HepG2 (cell line): ENCODE data around the gene IGF2BP3. TPM values are rescaled to one million over a fixed set of nuclear protein-coding genes. Genes with fewer than 3 reads are reported as not detected.

Source experiments
- ATAC-seq: fragments of 200-7000 bp; cut with Tn5 transposase; 3 replicates; pipeline ENCODE4 v1.9.1; 2020; ENCODE audit warnings: mild to moderate bottlenecking, moderate library complexity
- BruUV-seq: library from RNA; stranded (reverse); fragments of 400-500 nt; replicated peaks from 2 replicates; lab custom pipeline; 2021; lab: Mats Ljungman, UMichigan
- CTCF ChIA-PET: fragments of 300-600 bp; formaldehyde crosslinking; extraction: SDS; loops from one replicate; lab custom pipeline; 2021; ENCODE audit warnings: low total read pairs, inconsistent platforms, low intra/inter-chr PET ratio; lab: Yijun Ruan, JAX
- POLR2A ChIA-PET: fragments of 350-600 bp; sonication (Branson Sonifier 250); formaldehyde crosslinking; loops from one replicate; lab custom pipeline; 2020; ENCODE audit warnings: antibody characterized with exemption, inconsistent platforms; lab: Yijun Ruan, JAX
- DNase-seq: peaks from one replicate; pipeline ENCODE4 v3.0.0-alpha.2; 2015; ENCODE audit warnings: low spot score
- FAIRE-seq: peaks from 3 replicates; lab custom pipeline; 2011; peaks lifted over from hg19 to GRCh38; lab: Jason Lieb, UNC
- H2AFZ ChIP-seq: one replicate; pipeline ENCODE4 v1.6.1; 2011; ENCODE audit warnings: low read length, inconsistent platforms
- H3K27ac ChIP-seq: fragments of 300-600 bp; 3 replicates; pipeline ENCODE4 v1.8.0; 2011; ENCODE audit warnings: mixed run types, mild to moderate bottlenecking, mixed read lengths, low read length, inconsistent platforms; ENCODE audit not compliant: insufficient read depth; ENCODE audit errors: extremely low read length
- H3K27me3 ChIP-seq, 2 experiments: fragments of 200-600 bp in 1 of 2; 2 replicates in 1 of 2; 3 replicates in 1 of 2; pipeline versions ENCODE4 v1.6.0 to v1.8.0; 2011; ENCODE audit warnings: low read length in 2 of 2, mild to moderate bottlenecking in 2 of 2, moderate library complexity in 2 of 2, inconsistent platforms in 1 of 2; ENCODE audit not compliant: insufficient read depth in 2 of 2, control insufficient read depth in 1 of 2
- H3K36me3 ChIP-seq, 2 experiments: fragments of 200-600 bp in 1 of 2; replicated peaks in 1 of 2; 2 replicates in 1 of 2; 3 replicates in 1 of 2; pipeline versions ENCODE4 v1.5.1 to v1.8.0; 2011; ENCODE audit warnings: low read length in 2 of 2, inconsistent platforms in 1 of 2; ENCODE audit not compliant: insufficient read depth in 2 of 2, control insufficient read depth in 1 of 2
- H3K4me1 ChIP-seq: 2 replicates; pipeline ENCODE4 v1.5.1; 2012; ENCODE audit warnings: low read length, inconsistent platforms; ENCODE audit not compliant: insufficient read depth
- H3K4me2 ChIP-seq: 2 replicates; pipeline ENCODE4 v1.6.0; 2011; ENCODE audit warnings: low read depth, low read length, inconsistent platforms
- H3K4me3 ChIP-seq, 3 experiments: fragments of 200-600 bp in 1 of 3; sonication (generic), shearing (Covaris generic) in 1 of 3; replicated peaks in 1 of 3; 2 replicates each; pipeline ENCODE4 v1.5.1; 2011 to 2016; ENCODE audit warnings: low read length in 3 of 3, inconsistent platforms in 2 of 3, low read depth in 2 of 3, mild to moderate bottlenecking in 2 of 3, control low read depth in 1 of 3, mixed read lengths in 1 of 3; ENCODE audit not compliant: insufficient read depth in 1 of 3
- H3K79me2 ChIP-seq: one replicate; pipeline ENCODE4 v1.6.1; 2011; ENCODE audit warnings: low read length, inconsistent platforms; ENCODE audit not compliant: insufficient read depth
- H3K9ac ChIP-seq: 2 replicates; pipeline ENCODE4 v1.6.0; 2011; ENCODE audit warnings: mild to moderate bottlenecking, low read depth, low read length, inconsistent platforms; ENCODE audit not compliant: insufficient read depth
- H3K9me3 ChIP-seq: 2 replicates; pipeline ENCODE4 v1.5.1; 2012; ENCODE audit warnings: mild to moderate bottlenecking, low read length
- H4K20me1 ChIP-seq: 2 replicates; pipeline ENCODE4 v1.6.0; 2011; ENCODE audit warnings: inconsistent platforms, mild to moderate bottlenecking, low read length, moderate library complexity; ENCODE audit not compliant: insufficient read depth
- CHCHD3 ChIP-seq: sonication (generic); formaldehyde crosslinking; IDR thresholded peaks from 2 replicates; pipeline ENCODE4 v1.8.0; 2022; ENCODE audit warnings: mild to moderate bottlenecking, missing genetic modification reagents, moderate library complexity
- ELF1 ChIP-seq: sonication (generic); formaldehyde crosslinking; IDR thresholded peaks from 2 replicates; pipeline ENCODE4 v1.4.0; 2020; ENCODE audit warnings: missing genetic modification reagents
- HOXA9 ChIP-seq: sonication (generic); formaldehyde crosslinking; IDR thresholded peaks from 2 replicates; pipeline ENCODE4 v1.8.1; 2022; ENCODE audit warnings: missing genetic modification reagents, mild to moderate bottlenecking, moderate library complexity, borderline replicate concordance
- PHF21A ChIP-seq: sonication (generic); formaldehyde crosslinking; IDR thresholded peaks from 2 replicates; pipeline ENCODE4 v1.5.0; 2020; ENCODE audit warnings: mild to moderate bottlenecking, missing genetic modification reagents
- POLR2AphosphoS5 ChIP-seq: IDR thresholded peaks from 2 replicates; pipeline ENCODE4 v1.6.1; 2012; ENCODE audit warnings: low read depth, low read length
- RAD21 ChIP-seq: fragments of 450-650 bp; formaldehyde crosslinking; IDR thresholded peaks from 2 replicates; pipeline ENCODE4 v1.5.0; 2020; ENCODE audit warnings: mild to moderate bottlenecking
- RFXANK ChIP-seq: IDR thresholded peaks from 2 replicates; pipeline ENCODE4 v1.6.1; 2016
- THAP11 ChIP-seq: IDR thresholded peaks from 2 replicates; pipeline ENCODE4 v1.6.1; 2016; ENCODE audit warnings: missing biosample characterization, missing genetic modification reagents
- ZIK1 ChIP-seq: sonication (generic); formaldehyde crosslinking; IDR thresholded peaks from 2 replicates; pipeline ENCODE4 v1.5.0; 2020; ENCODE audit warnings: mild to moderate bottlenecking, low read depth, missing genetic modification reagents, borderline replicate concordance
- ZNF549 ChIP-seq: sonication (generic); formaldehyde crosslinking; IDR thresholded peaks from 2 replicates; pipeline ENCODE4 v1.5.0; 2020; ENCODE audit warnings: missing genetic modification reagents
- ZNF577 ChIP-seq: sonication (generic); formaldehyde crosslinking; IDR thresholded peaks from 2 replicates; pipeline ENCODE4 v1.4.0; 2020; ENCODE audit warnings: mild to moderate bottlenecking, low read depth, missing genetic modification reagents, borderline replicate concordance
- ZNF75D ChIP-seq: sonication (generic); formaldehyde crosslinking; IDR thresholded peaks from 2 replicates; pipeline ENCODE4 v1.8.1; 2023; ENCODE audit warnings: missing genetic modification reagents, mild to moderate bottlenecking, borderline replicate concordance
- WGBS: methylation state at CpG from one replicate; pipeline ENCODE4 v1.1.6; 2017; ENCODE audit warnings: low lambda C conversion rate; 5-methylcytosine and 5-hydroxymethylcytosine counted together
- in situ Hi-C: cut with HindIII; loops from 2 replicates; pipeline ENCODE4 v1.10.0; 2017; ENCODE audit warnings: low pct_unique_long_range_greater_than_20kb; ENCODE audit not compliant: extremely low pct_ligation_motif_present
- intact Hi-C: fragments of 100-400 bp; cut with micrococcal nuclease; formaldehyde crosslinking; loops from one replicate; pipeline ENCODE4 v1.10.0; 2022; ENCODE audit not compliant: unreplicated experiment
- polyA plus RNA-seq, 8 experiments: library from polyadenylated mRNA; depleted of rRNA in 3 of 8; stranded (reverse) in 7 of 8; unstranded in 1 of 8; fragments of >200 nt; fragmentation: Illumina TruSeq in 4 of 8; extraction: Trizol in 4 of 8; gene quantifications; 2 replicates each; pipeline versions ENCODE4 v1.2.1 to v1.2.3, GENCODE V29; 2011 to 2016; ENCODE audit warnings: low read depth in 4 of 8, missing spikeins in 1 of 8, mixed read lengths in 1 of 8; ENCODE audit not compliant: insufficient read depth in 1 of 8
- total RNA-seq, 5 experiments: library from RNA; depleted of rRNA; stranded (reverse); fragments of >200 nt; fragmentation: Illumina TruSeq; extraction: Trizol; gene quantifications; 2 replicates each; pipeline ENCODE4 v1.2.3, GENCODE V29; 2016; ENCODE audit warnings: low read depth in 1 of 5
- TF ChIP-seq, protein P1 (sequence below): sonication (generic); formaldehyde crosslinking; IDR thresholded peaks from 2 replicates; pipeline ENCODE4 v1.5.0; 2020; ENCODE audit warnings: mild to moderate bottlenecking, missing genetic modification reagents
- TF ChIP-seq, protein P2 (sequence below): sonication (generic); formaldehyde crosslinking; IDR thresholded peaks from 2 replicates; pipeline ENCODE4 v1.9.0; 2022; ENCODE audit warnings: missing genetic modification reagents, mild to moderate bottlenecking, borderline replicate concordance
- TF ChIP-seq, protein P3 (sequence below): sonication (generic); formaldehyde crosslinking; IDR thresholded peaks from 2 replicates; pipeline ENCODE4 v1.4.0; 2020; ENCODE audit warnings: missing genetic modification reagents, borderline replicate concordance
- TF ChIP-seq, protein P4 (sequence below): sonication (generic); formaldehyde crosslinking; IDR thresholded peaks from 2 replicates; pipeline ENCODE4 v1.4.0; 2020; ENCODE audit warnings: mild to moderate bottlenecking, missing genetic modification reagents
- TF ChIP-seq, protein P5 (sequence below): sonication (generic); formaldehyde crosslinking; IDR thresholded peaks from 2 replicates; pipeline ENCODE4 v1.8.0; 2022; ENCODE audit warnings: mild to moderate bottlenecking, missing genetic modification reagents, moderate library complexity

The IGF2BP3 gene
- total and polyA plus RNA-seq, 2 of the 13 experiments (the other 11 are each of a cell fraction or from before 2014, with no cell fraction given) = 37.7 to 39.5 TPM

DNA sequence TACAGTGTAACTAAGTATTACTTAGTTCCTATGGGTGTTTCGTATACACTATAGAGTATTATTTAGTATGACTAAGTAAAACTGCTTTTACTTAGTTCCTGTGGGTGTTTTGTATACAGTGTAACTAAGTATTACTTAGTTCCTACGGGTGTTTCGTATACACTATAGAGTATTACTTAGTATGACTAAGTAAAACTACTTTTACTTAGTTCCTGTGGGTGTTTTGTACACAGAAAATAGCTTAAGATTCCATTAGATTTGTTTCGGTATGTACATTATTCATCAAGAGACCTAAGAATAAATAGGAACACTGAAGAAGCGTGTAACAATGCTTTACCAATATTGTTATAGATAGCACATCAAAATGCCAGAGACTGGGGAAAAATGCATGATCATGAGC, 25.0 kb downstream of the IGF2BP3 start:
- TF ChIP-seq THAP11 (CRISPR knock-in tag) (no peak), ELF1 (CRISPR knock-in tag) (no peak), HOXA9 (CRISPR knock-in tag) (no peak), RAD21 (CRISPR knock-in tag) (no peak), CHCHD3 (CRISPR knock-in tag) (no peak), ZIK1 (CRISPR knock-in tag) (no peak), RFXANK (CRISPR knock-in tag) (no peak), POLR2AphosphoS5 (no peak), ZNF577 (no peak), ZNF549 (no peak), ZNF75D (CRISPR knock-in tag) (no peak), PHF21A (CRISPR knock-in tag) (no peak)
- TF ChIP-seq, protein P1, sequence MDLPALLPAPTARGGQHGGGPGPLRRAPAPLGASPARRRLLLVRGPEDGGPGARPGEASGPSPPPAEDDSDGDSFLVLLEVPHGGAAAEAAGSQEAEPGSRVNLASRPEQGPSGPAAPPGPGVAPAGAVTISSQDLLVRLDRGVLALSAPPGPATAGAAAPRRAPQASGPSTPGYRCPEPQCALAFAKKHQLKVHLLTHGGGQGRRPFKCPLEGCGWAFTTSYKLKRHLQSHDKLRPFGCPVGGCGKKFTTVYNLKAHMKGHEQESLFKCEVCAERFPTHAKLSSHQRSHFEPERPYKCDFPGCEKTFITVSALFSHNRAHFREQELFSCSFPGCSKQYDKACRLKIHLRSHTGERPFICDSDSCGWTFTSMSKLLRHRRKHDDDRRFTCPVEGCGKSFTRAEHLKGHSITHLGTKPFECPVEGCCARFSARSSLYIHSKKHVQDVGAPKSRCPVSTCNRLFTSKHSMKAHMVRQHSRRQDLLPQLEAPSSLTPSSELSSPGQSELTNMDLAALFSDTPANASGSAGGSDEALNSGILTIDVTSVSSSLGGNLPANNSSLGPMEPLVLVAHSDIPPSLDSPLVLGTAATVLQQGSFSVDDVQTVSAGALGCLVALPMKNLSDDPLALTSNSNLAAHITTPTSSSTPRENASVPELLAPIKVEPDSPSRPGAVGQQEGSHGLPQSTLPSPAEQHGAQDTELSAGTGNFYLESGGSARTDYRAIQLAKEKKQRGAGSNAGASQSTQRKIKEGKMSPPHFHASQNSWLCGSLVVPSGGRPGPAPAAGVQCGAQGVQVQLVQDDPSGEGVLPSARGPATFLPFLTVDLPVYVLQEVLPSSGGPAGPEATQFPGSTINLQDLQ = no peak
- TF ChIP-seq, protein P2, sequence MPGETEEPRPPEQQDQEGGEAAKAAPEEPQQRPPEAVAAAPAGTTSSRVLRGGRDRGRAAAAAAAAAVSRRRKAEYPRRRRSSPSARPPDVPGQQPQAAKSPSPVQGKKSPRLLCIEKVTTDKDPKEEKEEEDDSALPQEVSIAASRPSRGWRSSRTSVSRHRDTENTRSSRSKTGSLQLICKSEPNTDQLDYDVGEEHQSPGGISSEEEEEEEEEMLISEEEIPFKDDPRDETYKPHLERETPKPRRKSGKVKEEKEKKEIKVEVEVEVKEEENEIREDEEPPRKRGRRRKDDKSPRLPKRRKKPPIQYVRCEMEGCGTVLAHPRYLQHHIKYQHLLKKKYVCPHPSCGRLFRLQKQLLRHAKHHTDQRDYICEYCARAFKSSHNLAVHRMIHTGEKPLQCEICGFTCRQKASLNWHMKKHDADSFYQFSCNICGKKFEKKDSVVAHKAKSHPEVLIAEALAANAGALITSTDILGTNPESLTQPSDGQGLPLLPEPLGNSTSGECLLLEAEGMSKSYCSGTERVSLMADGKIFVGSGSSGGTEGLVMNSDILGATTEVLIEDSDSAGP = no peak
- TF ChIP-seq, protein P3, sequence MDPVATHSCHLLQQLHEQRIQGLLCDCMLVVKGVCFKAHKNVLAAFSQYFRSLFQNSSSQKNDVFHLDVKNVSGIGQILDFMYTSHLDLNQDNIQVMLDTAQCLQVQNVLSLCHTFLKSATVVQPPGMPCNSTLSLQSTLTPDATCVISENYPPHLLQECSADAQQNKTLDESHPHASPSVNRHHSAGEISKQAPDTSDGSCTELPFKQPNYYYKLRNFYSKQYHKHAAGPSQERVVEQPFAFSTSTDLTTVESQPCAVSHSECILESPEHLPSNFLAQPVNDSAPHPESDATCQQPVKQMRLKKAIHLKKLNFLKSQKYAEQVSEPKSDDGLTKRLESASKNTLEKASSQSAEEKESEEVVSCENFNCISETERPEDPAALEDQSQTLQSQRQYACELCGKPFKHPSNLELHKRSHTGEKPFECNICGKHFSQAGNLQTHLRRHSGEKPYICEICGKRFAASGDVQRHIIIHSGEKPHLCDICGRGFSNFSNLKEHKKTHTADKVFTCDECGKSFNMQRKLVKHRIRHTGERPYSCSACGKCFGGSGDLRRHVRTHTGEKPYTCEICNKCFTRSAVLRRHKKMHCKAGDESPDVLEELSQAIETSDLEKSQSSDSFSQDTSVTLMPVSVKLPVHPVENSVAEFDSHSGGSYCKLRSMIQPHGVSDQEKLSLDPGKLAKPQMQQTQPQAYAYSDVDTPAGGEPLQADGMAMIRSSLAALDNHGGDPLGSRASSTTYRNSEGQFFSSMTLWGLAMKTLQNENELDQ (CRISPR knock-in tag) = no peak
- TF ChIP-seq, protein P4, sequence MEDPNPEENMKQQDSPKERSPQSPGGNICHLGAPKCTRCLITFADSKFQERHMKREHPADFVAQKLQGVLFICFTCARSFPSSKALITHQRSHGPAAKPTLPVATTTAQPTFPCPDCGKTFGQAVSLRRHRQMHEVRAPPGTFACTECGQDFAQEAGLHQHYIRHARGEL (CRISPR knock-in tag) = no peak
- TF ChIP-seq, protein P5, sequence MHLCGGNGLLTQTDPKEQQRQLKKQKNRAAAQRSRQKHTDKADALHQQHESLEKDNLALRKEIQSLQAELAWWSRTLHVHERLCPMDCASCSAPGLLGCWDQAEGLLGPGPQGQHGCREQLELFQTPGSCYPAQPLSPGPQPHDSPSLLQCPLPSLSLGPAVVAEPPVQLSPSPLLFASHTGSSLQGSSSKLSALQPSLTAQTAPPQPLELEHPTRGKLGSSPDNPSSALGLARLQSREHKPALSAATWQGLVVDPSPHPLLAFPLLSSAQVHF (CRISPR knock-in tag) = no peak
- H3K4me2 ChIP-seq = no peak overlapping the region
- no peak overlapping the region for H3K4me3 ChIP-seq
- no peak for DNase-seq
- no peaks in the 10 kb centered on the region for H3K9me3 ChIP-seq
- in situ Hi-C loops (no loop called here), intact Hi-C loops (no loop called here)
- ATAC-seq = no peak
- H3K79me2 ChIP-seq = peaks cover 90% of the 10 kb centered on the region
- FAIRE-seq = no peak
- H3K27me3 ChIP-seq = no peaks in the 10 kb centered on the region
- H3K27ac ChIP-seq = no peak overlapping the region
- H3K4me1 ChIP-seq = peaks cover 15% of the 10 kb centered on the region
- BruUV-seq = no TSS peak
- no peak overlapping the region for H3K9ac ChIP-seq
- peaks cover 3 to 30% of the 10 kb centered on the region in 2 experiments; a peak in 4 of 5 replicates for H3K36me3 ChIP-seq
- H4K20me1 ChIP-seq = peaks cover 4% of the 10 kb centered on the region; the same call in 1 of the 2 replicates
- CTCF ChIA-PET = no interaction called here
- 94% methylated on average over 5 of the region's 5 CpGs for WGBS
- POLR2A ChIA-PET = no interaction called here
- no peak overlapping the region for H2AFZ ChIP-seq
